ENCODE data around the gene IZUMO1R.
"Not testable (repeated sequence)": the region's sequence is repeated elsewhere in the genome, so short reads cannot be mapped to it uniquely, and the experiment has no call there.

Gene IZUMO1R

GRCh38 chr11:94328587-94329080 lies 24.3 kb downstream of the IZUMO1R start:
- FAIRE-seq (no peak), DNase-seq (ENCODE audit: insufficient read length) (no peak)

DNA sequence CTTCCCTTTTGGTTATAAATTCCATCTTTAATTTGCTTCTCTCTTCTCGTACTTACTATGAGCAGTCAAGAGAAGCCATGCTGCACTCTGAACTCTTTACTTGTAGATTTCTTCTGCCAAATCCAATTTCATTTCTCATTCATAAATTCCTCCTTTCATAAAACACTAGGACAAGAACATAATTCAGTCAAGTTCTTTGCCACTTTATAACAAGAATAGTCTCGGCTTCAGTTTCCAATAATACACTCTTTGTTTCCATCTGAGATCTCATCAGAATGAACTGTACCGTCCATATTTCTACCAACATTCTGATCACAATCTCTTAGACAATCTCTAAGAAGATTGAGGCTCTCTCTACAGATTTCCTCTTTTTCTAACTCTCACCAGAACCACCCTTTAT lies 25.1 kb downstream of the IZUMO1R start:
- DNase-seq (ENCODE audit: insufficient read length) (no peak), FAIRE-seq (no peak)
- no peak for TF ChIP-seq TAF1 (IDR thresholded peaks at IDR 0.05; ENCODE audit: borderline replicate concordance, low read depth, low read length)
- TF ChIP-seq POLR2AphosphoS5 (IDR thresholded peaks at IDR 0.05; ENCODE audit: low read depth, low read length) = no peak
- no peak for TF ChIP-seq POLR2A (IDR thresholded peaks at IDR 0.05; ENCODE audit: low read depth, low read length)

More at GRCh38 chr11:94328587-94329080, 24.3 kb downstream of the IZUMO1R start:
- TF ChIP-seq TAF1 (IDR thresholded peaks at IDR 0.05; ENCODE audit: borderline replicate concordance, low read depth, low read length) = no peak
- no peak for TF ChIP-seq POLR2AphosphoS5 (IDR thresholded peaks at IDR 0.05; ENCODE audit: low read depth, low read length)
- no peak for TF ChIP-seq POLR2A (IDR thresholded peaks at IDR 0.05; ENCODE audit: low read depth, low read length)

DNA sequence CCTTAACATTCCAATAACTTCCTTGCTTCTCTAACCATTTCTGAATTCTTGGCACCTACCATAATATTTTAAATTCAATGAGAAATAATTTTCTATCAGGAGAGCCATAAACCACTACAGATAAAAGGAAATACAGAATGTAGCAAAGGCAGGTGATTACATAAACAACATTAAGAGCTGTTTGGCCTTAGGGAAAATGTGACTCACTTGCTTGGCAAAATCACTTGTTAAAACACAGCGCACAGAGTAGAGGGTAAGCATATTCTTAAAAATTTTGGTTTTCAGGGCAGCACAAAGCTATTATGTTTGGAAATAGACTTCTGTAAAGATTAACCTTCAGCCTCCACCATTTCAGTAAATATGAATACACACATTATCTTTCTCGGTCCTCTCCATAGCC lies 26.4 kb downstream of the IZUMO1R start:
- no peak for TF ChIP-seq POLR2AphosphoS5 (IDR thresholded peaks at IDR 0.05; ENCODE audit: low read depth, low read length)
- TF ChIP-seq TAF1 (IDR thresholded peaks at IDR 0.05; ENCODE audit: borderline replicate concordance, low read depth, low read length) = no peak
- TF ChIP-seq POLR2A (IDR thresholded peaks at IDR 0.05; ENCODE audit: low read depth, low read length) = no peak
- FAIRE-seq = no peak
- DNase-seq (ENCODE audit: insufficient read length) = no peak

DNA sequence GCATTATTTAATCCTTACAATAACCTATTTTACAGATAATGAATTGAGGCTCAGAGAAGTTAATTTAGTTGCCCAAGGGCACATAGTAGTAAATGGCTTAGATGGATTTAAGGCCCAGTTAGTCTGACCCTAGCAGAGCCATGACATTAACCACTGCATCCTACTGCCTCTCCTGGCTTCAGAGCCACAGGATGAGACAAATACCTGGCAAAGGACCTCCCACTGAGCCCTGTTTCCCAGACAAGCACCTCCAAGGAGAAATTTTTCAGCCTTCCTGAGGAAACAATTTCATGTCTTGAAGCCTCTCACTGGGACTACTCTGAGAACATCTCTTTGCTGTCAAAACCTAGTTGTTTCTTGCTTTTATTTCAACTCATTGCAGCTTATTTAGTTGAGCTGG lies 28.4 kb downstream of the IZUMO1R start:
- TF ChIP-seq TAF1 (IDR thresholded peaks at IDR 0.05; ENCODE audit: borderline replicate concordance, low read depth, low read length) = no peak
- no peak for TF ChIP-seq POLR2A (IDR thresholded peaks at IDR 0.05; ENCODE audit: low read depth, low read length)
- TF ChIP-seq POLR2AphosphoS5 (IDR thresholded peaks at IDR 0.05; ENCODE audit: low read depth, low read length) = no peak
- FAIRE-seq (no peak), DNase-seq (ENCODE audit: insufficient read length) (no peak)

DNA sequence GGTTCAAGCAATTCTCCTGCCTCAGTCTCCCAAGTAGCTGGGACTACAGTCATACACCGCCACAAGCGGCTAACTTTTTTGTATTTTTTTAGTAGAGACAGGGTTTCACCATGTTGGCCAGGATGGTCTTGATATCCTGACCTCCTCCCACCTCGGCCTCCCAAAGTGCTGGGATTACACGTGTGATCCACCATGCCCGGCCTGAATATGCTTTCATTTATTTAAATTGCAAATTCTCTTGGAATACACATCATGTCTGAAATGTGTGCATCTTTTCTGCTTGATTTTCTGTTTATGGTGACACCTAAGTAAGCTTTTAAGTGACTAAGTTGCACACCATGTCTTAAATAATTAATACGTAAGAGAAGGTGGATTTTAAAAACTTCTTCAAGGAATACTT lies 31.7 kb downstream of the IZUMO1R start:
- FAIRE-seq = no peak

DNA sequence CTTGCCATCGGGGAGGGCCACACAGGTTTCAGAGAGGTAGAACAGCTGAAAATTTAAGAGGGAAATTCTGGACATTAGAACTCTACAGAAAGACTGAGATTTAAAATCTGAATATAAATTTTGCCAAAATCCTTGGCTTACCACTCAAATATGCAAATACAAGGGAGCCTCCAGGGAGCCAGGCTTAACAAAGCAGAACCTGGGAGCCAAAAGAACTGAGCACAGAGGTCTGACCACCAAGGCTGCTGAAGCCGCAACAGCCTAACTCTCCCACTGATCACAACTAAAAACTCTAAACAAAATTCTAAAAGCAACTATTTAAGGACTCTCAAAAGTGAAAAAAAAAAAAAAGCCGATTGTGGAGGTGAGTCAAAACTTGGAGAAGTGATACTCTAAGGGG lies 34.3 kb downstream of the IZUMO1R start:
- no peak for FAIRE-seq
- DNase-seq (ENCODE audit: insufficient read length) = no peak
- TF ChIP-seq POLR2AphosphoS5 (IDR thresholded peaks at IDR 0.05; ENCODE audit: low read depth, low read length) = no peak
- TF ChIP-seq TAF1 (IDR thresholded peaks at IDR 0.05; ENCODE audit: borderline replicate concordance, low read depth, low read length) = no peak
- no peak for TF ChIP-seq POLR2A (IDR thresholded peaks at IDR 0.05; ENCODE audit: low read depth, low read length)

More for the DNA sequence above, 31.7 kb downstream of the IZUMO1R start:
- TF ChIP-seq POLR2A (IDR thresholded peaks at IDR 0.05; ENCODE audit: low read depth, low read length) = no peak
- no peak for TF ChIP-seq TAF1 (IDR thresholded peaks at IDR 0.05; ENCODE audit: borderline replicate concordance, low read depth, low read length)
- TF ChIP-seq POLR2AphosphoS5 (IDR thresholded peaks at IDR 0.05; ENCODE audit: low read depth, low read length) = no peak
- no peak for DNase-seq (ENCODE audit: insufficient read length)

GRCh38 chr11:94342250-94342649 lies 37.9 kb downstream of the IZUMO1R start:
- DNase-seq (ENCODE audit: insufficient read length) (no peak), FAIRE-seq (no peak)
- TF ChIP-seq TAF1 (IDR thresholded peaks at IDR 0.05; ENCODE audit: borderline replicate concordance, low read depth, low read length) = no peak
- no peak for TF ChIP-seq POLR2AphosphoS5 (IDR thresholded peaks at IDR 0.05; ENCODE audit: low read depth, low read length)
- TF ChIP-seq POLR2A (IDR thresholded peaks at IDR 0.05; ENCODE audit: low read depth, low read length) = no peak

- FAIRE-seq (no peak), DNase-seq (ENCODE audit: insufficient read length) (no peak)
- TF ChIP-seq TAF1 (IDR thresholded peaks at IDR 0.05; ENCODE audit: borderline replicate concordance, low read depth, low read length) (no peak), POLR2AphosphoS5 (IDR thresholded peaks at IDR 0.05; ENCODE audit: low read depth, low read length) (no peak), POLR2A (IDR thresholded peaks at IDR 0.05; ENCODE audit: low read depth, low read length) (no peak)
These were observed 39.1 kb downstream of the IZUMO1R start for GRCh38 chr11:94343495-94343894.

DNA sequence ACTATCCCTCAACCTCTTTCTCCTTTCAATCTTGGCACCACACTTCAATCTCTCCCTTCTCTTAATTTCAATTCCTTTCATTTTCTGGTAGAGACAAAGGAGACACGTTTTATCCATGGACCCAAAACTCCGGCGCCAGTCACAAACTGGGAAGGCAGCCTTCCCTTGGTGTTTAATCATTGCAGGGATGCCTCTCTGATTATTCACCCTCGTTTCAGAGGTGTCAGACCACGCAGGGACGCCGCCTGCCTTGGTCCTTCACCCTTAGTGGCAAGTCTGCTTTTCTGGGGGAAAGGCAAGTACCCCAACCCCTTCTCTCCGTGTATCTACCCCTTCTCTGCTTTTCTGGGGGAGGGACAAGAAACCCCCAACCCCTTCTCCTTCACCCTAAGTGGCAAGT lies 41.9 kb downstream of the IZUMO1R start:
- not testable (repeated sequence) for FAIRE-seq

GRCh38 chr11:94350850-94351563 lies 46.6 kb downstream of the IZUMO1R start:
- not testable (repeated sequence) for FAIRE-seq; DNase-seq (ENCODE audit: insufficient read length)

More for the DNA sequence above, 41.9 kb downstream of the IZUMO1R start:
- not testable (repeated sequence) for DNase-seq (ENCODE audit: insufficient read length)

Data from GM12892 (cell line).